RWPE2 (cell line): Measurements from ENCODE around the gene MRPS7.

Experiments used
- ATAC-seq: fragments of 200-7000 bp; cut with Tn5 transposase; 3 replicates; pipeline ENCODE4 v1.9.1; 2021; ENCODE audit warnings: low read depth
- DNase-seq: peaks from one replicate; pipeline ENCODE4 v3.0.0-alpha.2; 2020; ENCODE audit warnings: low spot score
- H3K27ac ChIP-seq: fragments of 450-650 bp; 2 replicates; pipeline ENCODE4 v1.5.1; 2017; ENCODE audit warnings: mild to moderate bottlenecking; ENCODE audit not compliant: poor library complexity, severe bottlenecking
- H3K27me3 ChIP-seq: fragments of 250-450 bp; sonication (Bioruptor Pico); 2 replicates; pipeline ENCODE4 v1.5.1; 2021; ENCODE audit warnings: mild to moderate bottlenecking, moderate library complexity; ENCODE audit not compliant: insufficient read depth, poor library complexity, severe bottlenecking
- H3K36me3 ChIP-seq: fragments of 250-450 bp; sonication (Bioruptor Pico); 2 replicates; pipeline ENCODE4 v1.5.1; 2020; ENCODE audit warnings: low read depth, mild to moderate bottlenecking, moderate library complexity
- H3K4me1 ChIP-seq: fragments of 250-450 bp; sonication (Bioruptor Pico); 2 replicates; pipeline ENCODE4 v1.5.1; 2021; ENCODE audit warnings: mild to moderate bottlenecking, moderate library complexity; ENCODE audit not compliant: insufficient read depth, poor library complexity, severe bottlenecking
- H3K4me3 ChIP-seq: fragments of 250-450 bp; sonication (Bioruptor Pico); 2 replicates; pipeline ENCODE4 v1.5.1; 2021; ENCODE audit warnings: mild to moderate bottlenecking, moderate library complexity; ENCODE audit not compliant: severe bottlenecking
- H3K9me3 ChIP-seq: fragments of 250-450 bp; sonication (Bioruptor Pico); 2 replicates; pipeline ENCODE4 v1.5.1; 2021; ENCODE audit warnings: mild to moderate bottlenecking, moderate library complexity; ENCODE audit not compliant: severe bottlenecking
- TF ChIP-seq, protein P1 (sequence below): fragments of 450-650 bp; IDR thresholded peaks from one replicate; pipeline ENCODE4 v1.5.1; 2017; ENCODE audit warnings: mild to moderate bottlenecking, moderate library complexity; ENCODE audit not compliant: poor library complexity, severe bottlenecking

MRPS7 gene

DNA sequence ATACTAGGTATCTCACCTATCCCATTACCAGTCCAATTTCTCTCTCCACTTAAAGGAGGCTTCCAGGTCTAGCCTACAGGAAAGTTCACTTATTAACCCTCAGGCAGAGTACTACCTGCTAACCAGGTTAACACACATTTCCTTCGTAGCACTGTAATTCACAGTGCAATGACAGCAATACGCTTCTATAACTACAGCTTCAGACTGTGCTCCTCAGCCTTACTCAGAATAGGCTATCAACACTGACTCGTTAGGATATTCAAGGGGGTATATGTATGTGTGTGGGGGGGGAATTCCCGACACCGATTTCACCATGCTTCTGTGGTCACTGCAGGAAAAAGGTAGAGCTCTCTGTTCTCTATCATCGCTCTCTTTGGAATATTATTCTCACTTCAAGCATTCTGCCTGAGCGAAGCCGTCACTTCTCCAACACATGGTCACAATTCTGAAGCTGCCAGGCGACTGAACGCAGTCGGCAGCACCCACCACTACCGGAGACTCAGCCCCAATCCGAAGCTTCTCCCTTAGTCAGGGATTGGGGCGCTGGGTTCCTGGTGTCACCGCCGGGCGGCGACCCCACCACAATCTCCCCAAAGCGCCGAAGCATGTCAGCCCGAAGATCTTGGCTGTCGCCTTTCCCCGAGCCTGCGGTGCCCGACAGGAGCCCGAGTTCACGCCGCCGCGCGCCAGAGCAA, 891 bp upstream of the MRPS7 start:
- no peaks in the 10 kb centered on the region for H3K9me3 ChIP-seq
- TF ChIP-seq, protein P1, sequence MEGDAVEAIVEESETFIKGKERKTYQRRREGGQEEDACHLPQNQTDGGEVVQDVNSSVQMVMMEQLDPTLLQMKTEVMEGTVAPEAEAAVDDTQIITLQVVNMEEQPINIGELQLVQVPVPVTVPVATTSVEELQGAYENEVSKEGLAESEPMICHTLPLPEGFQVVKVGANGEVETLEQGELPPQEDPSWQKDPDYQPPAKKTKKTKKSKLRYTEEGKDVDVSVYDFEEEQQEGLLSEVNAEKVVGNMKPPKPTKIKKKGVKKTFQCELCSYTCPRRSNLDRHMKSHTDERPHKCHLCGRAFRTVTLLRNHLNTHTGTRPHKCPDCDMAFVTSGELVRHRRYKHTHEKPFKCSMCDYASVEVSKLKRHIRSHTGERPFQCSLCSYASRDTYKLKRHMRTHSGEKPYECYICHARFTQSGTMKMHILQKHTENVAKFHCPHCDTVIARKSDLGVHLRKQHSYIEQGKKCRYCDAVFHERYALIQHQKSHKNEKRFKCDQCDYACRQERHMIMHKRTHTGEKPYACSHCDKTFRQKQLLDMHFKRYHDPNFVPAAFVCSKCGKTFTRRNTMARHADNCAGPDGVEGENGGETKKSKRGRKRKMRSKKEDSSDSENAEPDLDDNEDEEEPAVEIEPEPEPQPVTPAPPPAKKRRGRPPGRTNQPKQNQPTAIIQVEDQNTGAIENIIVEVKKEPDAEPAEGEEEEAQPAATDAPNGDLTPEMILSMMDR = no peak
- H3K27me3 ChIP-seq = no peaks in the 10 kb centered on the region
- H3K4me3 ChIP-seq = peak overlapping the region; percentile 71
- ATAC-seq (peak; percentile 8; the same call in 1 of the 3 replicates), DNase-seq (no peak)
- peaks cover 12% of the 10 kb centered on the region for H3K4me1 ChIP-seq
- H3K36me3 ChIP-seq = peaks cover 36% of the 10 kb centered on the region
- peak overlapping the region; percentile 74 for H3K27ac ChIP-seq

DNA sequence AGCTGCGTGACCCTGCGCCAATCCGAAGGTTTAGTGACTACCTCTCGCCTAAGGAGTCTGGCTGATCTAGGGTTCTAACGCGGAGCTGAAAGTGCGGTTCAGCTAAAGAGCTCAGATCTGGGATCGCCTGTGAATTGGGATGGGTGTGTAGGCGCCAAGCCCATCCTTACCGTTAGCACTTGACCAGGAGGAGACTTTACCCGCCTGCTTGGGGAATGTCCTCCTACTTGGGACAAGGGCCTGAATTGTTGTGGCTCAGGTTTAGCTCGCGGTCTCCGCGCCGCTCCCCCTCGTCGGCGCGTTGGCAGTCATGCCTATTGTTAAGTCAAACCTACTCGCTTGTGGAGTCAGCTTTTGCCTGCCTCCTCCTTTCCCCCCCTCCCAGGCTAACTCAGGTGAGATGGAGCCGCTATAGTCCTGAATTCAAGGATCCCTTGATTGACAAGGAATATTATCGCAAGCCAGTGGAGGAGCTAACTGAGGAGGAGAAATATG, 480 bp downstream of the MRPS7 start:
- Histone ChIP-seq H3K9me3 (no peaks in the 10 kb centered on the region), H3K27me3 (no peaks in the 10 kb centered on the region), H3K27ac (peak overlapping the region; percentile 74), H3K36me3 (peaks cover 45% of the 10 kb centered on the region), H3K4me1 (peaks cover 6% of the 10 kb centered on the region), H3K4me3 (peak overlapping the region; percentile 71)
- ATAC-seq = peak; percentile 28
- TF ChIP-seq, protein P1 = no peak
- DNase-seq = no peak

DNA sequence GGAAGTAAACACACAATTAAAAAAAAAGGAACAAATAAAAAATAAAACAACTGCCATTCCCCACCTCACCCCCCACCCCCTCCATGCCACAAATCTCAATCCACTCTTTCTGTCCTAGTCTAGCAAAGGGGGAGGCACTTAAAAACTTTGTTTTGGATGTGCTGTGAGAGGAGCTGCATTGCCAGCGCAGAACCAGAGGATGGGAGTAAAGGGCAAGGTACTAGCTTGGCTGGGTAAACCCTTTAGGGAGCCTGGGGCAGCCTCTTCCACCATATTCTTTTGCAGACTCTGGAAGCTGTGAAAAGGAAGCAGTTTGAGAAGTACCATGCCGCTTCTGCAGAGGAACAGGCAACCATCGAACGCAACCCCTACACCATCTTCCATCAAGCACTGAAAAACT, 1.4 kb downstream of the MRPS7 start:
- H3K27ac ChIP-seq = no peak overlapping the region

DNA sequence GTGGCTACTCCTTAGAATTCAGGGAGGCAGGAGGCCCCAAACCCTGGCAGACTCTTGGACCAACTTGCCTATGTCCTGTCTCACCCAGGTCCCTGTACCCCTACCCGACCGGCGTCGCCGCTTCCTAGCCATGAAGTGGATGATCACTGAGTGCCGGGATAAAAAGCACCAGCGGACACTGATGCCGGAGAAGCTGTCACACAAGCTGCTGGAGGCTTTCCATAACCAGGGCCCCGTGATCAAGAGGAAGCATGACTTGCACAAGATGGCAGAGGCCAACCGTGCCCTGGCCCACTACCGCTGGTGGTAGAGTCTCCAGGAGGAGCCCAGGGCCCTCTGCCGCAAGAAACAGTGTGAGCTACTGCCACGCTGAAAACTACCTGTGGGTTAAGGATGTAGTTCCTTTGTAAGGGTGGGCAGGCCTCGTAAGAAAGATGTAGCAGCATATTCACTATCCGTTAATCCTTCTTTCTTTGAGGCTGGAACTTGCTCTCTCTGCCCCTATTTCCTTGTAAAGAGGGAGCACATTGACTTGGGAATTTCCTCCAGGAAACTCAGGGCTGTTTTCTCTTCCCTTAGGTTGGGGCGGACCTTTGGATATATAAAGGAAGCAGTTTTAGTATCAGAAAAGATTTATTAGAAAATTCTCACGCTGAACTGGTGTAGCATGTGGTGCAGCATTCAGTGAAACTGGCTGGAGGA, 4.1 kb downstream of the MRPS7 start:
- Histone ChIP-seq H3K4me1 (peaks cover 3% of the 10 kb centered on the region), H3K4me3 (no peak overlapping the region), H3K36me3 (peaks cover 36% of the 10 kb centered on the region), H3K9me3 (no peaks in the 10 kb centered on the region), H3K27ac (no peak overlapping the region), H3K27me3 (no peaks in the 10 kb centered on the region)
- ATAC-seq (no peak), DNase-seq (no peak)
- TF ChIP-seq, protein P1 = no peak

More for the DNA sequence above, 1.4 kb downstream of the MRPS7 start:
- peaks cover 6% of the 10 kb centered on the region for H3K4me1 ChIP-seq
- DNase-seq (no peak), ATAC-seq (no peak)
- no peaks in the 10 kb centered on the region for H3K27me3 ChIP-seq
- peaks cover 45% of the 10 kb centered on the region for H3K36me3 ChIP-seq
- no peaks in the 10 kb centered on the region for H3K9me3 ChIP-seq
- H3K4me3 ChIP-seq = no peak overlapping the region
- TF ChIP-seq, protein P1 = no peak
